H1 (cell line): ENCODE measurements around the gene KAT5. TPM values are rescaled to one million over a fixed set of nuclear protein-coding genes. Genes with fewer than 3 reads are reported as not detected.

ENCODE experiments used
- KDM5A ChIP-seq: fragments of 200-600 bp; IDR thresholded peaks from 2 replicates; pipeline ENCODE4 v1.7.1; 2012; ENCODE audit warnings: mild to moderate bottlenecking, low read length, inconsistent platforms, mixed read lengths
- polyA plus RNA-seq, 7 experiments: library from polyadenylated mRNA; depleted of rRNA in 3 of 7; stranded (reverse) in 5 of 7; unstranded in 2 of 7; fragments of >200 nt in 5 of 7; fragments of 200-250 nt in 2 of 7; gene quantifications; 1 replicate in 5 of 7; 2 replicates in 1 of 7; 4 replicates in 1 of 7; pipeline versions ENCODE4 v1.2.1 to v1.2.3, GENCODE V29; 2011 to 2013; ENCODE audit warnings: missing spikeins in 2 of 7, mixed read lengths in 2 of 7
- total RNA-seq: library from RNA; stranded (reverse); fragmentation: NEBNext Ultra II Directional; extraction: Animal tissue kit (Norgen Biotek cat#: 25700); gene quantifications from 2 replicates; pipeline ENCODE4 v1.2.1, GENCODE V29; 2021
- TF ChIP-seq, protein P1 (sequence below): fragments of 300-600 bp; sonication (generic); IDR thresholded peaks from 2 replicates; pipeline ENCODE4 v1.7.1; 2012; ENCODE audit warnings: low read length, moderate library complexity, mild to moderate bottlenecking, inconsistent platforms; ENCODE audit not compliant: insufficient replicate concordance
- TF ChIP-seq, protein P2 (sequence below): IDR thresholded peaks from 2 replicates; pipeline ENCODE4 v1.6.1; 2012; ENCODE audit warnings: low read length, inconsistent platforms

Gene KAT5
- total and polyA plus RNA-seq, 2 of the 8 experiments (the other 6 are each of a cell fraction or from before 2014, with no cell fraction given) = 26.7 to 37.4 TPM

DNA sequence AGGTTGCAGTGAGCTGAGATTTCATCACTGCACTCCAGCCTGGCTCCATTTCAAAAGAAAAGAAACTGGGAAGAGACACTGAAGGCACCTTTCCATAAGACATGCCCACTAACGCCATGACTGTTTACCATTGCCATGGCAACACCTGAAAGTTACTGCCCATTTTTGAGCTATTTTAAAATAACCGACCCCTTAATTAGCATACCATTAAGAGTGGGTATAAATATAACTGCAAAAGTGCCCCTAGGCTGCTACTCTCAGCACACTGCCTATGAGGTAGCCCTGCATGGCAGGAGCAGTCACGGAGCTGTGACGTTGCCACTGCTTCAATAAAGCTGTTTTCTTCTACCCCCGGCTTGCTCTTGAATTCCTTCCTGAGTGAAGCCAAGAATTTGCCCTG is 18.4 kb downstream of the KAT5 start (continued):
- TF ChIP-seq, protein P1, sequence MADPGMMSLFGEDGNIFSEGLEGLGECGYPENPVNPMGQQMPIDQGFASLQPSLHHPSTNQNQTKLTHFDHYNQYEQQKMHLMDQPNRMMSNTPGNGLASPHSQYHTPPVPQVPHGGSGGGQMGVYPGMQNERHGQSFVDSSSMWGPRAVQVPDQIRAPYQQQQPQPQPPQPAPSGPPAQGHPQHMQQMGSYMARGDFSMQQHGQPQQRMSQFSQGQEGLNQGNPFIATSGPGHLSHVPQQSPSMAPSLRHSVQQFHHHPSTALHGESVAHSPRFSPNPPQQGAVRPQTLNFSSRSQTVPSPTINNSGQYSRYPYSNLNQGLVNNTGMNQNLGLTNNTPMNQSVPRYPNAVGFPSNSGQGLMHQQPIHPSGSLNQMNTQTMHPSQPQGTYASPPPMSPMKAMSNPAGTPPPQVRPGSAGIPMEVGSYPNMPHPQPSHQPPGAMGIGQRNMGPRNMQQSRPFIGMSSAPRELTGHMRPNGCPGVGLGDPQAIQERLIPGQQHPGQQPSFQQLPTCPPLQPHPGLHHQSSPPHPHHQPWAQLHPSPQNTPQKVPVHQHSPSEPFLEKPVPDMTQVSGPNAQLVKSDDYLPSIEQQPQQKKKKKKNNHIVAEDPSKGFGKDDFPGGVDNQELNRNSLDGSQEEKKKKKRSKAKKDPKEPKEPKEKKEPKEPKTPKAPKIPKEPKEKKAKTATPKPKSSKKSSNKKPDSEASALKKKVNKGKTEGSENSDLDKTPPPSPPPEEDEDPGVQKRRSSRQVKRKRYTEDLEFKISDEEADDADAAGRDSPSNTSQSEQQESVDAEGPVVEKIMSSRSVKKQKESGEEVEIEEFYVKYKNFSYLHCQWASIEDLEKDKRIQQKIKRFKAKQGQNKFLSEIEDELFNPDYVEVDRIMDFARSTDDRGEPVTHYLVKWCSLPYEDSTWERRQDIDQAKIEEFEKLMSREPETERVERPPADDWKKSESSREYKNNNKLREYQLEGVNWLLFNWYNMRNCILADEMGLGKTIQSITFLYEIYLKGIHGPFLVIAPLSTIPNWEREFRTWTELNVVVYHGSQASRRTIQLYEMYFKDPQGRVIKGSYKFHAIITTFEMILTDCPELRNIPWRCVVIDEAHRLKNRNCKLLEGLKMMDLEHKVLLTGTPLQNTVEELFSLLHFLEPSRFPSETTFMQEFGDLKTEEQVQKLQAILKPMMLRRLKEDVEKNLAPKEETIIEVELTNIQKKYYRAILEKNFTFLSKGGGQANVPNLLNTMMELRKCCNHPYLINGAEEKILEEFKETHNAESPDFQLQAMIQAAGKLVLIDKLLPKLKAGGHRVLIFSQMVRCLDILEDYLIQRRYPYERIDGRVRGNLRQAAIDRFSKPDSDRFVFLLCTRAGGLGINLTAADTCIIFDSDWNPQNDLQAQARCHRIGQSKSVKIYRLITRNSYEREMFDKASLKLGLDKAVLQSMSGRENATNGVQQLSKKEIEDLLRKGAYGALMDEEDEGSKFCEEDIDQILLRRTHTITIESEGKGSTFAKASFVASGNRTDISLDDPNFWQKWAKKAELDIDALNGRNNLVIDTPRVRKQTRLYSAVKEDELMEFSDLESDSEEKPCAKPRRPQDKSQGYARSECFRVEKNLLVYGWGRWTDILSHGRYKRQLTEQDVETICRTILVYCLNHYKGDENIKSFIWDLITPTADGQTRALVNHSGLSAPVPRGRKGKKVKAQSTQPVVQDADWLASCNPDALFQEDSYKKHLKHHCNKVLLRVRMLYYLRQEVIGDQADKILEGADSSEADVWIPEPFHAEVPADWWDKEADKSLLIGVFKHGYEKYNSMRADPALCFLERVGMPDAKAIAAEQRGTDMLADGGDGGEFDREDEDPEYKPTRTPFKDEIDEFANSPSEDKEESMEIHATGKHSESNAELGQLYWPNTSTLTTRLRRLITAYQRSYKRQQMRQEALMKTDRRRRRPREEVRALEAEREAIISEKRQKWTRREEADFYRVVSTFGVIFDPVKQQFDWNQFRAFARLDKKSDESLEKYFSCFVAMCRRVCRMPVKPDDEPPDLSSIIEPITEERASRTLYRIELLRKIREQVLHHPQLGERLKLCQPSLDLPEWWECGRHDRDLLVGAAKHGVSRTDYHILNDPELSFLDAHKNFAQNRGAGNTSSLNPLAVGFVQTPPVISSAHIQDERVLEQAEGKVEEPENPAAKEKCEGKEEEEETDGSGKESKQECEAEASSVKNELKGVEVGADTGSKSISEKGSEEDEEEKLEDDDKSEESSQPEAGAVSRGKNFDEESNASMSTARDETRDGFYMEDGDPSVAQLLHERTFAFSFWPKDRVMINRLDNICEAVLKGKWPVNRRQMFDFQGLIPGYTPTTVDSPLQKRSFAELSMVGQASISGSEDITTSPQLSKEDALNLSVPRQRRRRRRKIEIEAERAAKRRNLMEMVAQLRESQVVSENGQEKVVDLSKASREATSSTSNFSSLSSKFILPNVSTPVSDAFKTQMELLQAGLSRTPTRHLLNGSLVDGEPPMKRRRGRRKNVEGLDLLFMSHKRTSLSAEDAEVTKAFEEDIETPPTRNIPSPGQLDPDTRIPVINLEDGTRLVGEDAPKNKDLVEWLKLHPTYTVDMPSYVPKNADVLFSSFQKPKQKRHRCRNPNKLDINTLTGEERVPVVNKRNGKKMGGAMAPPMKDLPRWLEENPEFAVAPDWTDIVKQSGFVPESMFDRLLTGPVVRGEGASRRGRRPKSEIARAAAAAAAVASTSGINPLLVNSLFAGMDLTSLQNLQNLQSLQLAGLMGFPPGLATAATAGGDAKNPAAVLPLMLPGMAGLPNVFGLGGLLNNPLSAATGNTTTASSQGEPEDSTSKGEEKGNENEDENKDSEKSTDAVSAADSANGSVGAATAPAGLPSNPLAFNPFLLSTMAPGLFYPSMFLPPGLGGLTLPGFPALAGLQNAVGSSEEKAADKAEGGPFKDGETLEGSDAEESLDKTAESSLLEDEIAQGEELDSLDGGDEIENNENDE = no peak
- TF ChIP-seq KDM5A = no peak
- TF ChIP-seq, protein P2, sequence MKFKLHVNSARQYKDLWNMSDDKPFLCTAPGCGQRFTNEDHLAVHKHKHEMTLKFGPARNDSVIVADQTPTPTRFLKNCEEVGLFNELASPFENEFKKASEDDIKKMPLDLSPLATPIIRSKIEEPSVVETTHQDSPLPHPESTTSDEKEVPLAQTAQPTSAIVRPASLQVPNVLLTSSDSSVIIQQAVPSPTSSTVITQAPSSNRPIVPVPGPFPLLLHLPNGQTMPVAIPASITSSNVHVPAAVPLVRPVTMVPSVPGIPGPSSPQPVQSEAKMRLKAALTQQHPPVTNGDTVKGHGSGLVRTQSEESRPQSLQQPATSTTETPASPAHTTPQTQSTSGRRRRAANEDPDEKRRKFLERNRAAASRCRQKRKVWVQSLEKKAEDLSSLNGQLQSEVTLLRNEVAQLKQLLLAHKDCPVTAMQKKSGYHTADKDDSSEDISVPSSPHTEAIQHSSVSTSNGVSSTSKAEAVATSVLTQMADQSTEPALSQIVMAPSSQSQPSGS = no peak
